NCI-H82 treated with DMSO at 0.1 percent for 48 hours (cell line): Measurements from ENCODE around the gene DCDC1.

Experiments
- DNase-seq: peaks from one replicate; lab custom pipeline; 2025; ENCODE audit not compliant: unreplicated experiment; lab: John Stamatoyannopoulos, UW

DCDC1 gene

GRCh38 chr11:30855383-30856006 lies 514.0 kb downstream of the DCDC1 start:
- DNase-seq, result no peak

GRCh38 chr11:30853439-30853838 lies 516.1 kb downstream of the DCDC1 start:
- no peak for DNase-seq

GRCh38 chr11:30852645-30853044 lies 516.9 kb downstream of the DCDC1 start:
- no peak for DNase-seq

DNA sequence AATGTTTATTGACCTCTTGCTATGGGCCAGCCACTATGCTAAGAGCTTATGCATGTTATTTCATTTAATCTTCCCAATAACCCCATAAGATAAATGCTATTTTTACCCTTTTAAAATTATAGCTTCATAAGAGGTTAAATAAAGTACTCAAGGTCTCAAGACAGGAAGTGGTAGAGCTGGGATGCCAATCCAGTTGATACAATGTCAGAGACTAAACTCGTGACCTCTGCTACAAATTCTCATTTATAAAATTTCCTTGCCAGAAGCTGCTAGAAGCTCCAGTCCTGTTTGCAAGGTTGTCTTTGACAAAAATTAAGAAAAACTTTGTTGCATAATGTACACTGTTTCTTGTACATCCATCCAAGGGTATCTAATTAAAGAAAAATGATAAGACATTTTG lies 517.4 kb downstream of the DCDC1 start:
- no peak for DNase-seq

DNA sequence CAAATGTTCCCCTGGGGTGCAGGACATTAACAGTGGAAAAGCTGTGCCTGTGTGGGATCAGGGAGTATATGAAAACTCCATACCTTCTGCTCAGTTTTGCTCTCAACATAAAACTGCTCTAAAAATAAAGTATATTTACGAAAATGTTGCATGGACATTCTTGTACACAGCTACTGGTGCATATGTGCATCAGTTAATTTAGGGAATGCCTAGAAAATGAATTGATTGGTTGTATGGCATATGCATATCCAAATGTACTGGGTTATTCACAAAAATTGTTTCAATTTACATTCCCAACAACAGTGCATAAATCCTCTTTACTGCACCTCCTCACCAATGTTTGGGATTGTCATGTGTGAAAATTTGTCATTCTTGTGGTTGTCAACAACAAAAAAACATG lies 532.3 kb downstream of the DCDC1 start:
- DNase-seq, result no peak

GRCh38 chr11:30832831-30833230 lies 536.7 kb downstream of the DCDC1 start:
- DNase-seq, result no peak

GRCh38 chr11:30830681-30831080 lies 538.9 kb downstream of the DCDC1 start:
- no peak for DNase-seq

GRCh38 chr11:30826911-30827310 lies 542.6 kb downstream of the DCDC1 start:
- DNase-seq, result no peak

- DNase-seq, result no peak
Measured at GRCh38 chr11:30825723-30826122, 543.8 kb downstream of the DCDC1 start.

DNA sequence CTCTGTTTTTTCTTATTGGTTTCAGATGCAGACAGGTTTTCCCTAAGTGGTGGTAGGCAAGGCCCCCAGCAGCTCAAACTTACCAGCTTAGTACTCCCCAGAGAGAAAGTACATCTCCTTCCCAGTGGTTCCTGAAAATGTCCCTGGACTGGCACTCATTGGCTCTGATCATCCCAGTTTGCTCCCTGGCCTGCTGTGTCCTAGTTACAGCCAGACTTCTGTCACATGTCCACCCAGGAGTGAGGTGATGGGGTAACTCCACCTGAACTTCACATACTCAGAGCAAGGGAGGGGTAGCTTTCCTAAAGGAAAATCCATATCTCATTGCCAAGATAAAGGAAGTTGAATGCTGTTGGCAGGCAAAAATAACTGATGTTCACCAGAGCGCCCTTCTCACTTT lies 546.4 kb downstream of the DCDC1 start:
- DNase-seq, result no peak

- no peak for DNase-seq
Measured at GRCh38 chr11:30821438-30821965, 548.0 kb downstream of the DCDC1 start.

- no peak for DNase-seq
Measured at GRCh38 chr11:30818721-30819120, 550.8 kb downstream of the DCDC1 start.

DNA sequence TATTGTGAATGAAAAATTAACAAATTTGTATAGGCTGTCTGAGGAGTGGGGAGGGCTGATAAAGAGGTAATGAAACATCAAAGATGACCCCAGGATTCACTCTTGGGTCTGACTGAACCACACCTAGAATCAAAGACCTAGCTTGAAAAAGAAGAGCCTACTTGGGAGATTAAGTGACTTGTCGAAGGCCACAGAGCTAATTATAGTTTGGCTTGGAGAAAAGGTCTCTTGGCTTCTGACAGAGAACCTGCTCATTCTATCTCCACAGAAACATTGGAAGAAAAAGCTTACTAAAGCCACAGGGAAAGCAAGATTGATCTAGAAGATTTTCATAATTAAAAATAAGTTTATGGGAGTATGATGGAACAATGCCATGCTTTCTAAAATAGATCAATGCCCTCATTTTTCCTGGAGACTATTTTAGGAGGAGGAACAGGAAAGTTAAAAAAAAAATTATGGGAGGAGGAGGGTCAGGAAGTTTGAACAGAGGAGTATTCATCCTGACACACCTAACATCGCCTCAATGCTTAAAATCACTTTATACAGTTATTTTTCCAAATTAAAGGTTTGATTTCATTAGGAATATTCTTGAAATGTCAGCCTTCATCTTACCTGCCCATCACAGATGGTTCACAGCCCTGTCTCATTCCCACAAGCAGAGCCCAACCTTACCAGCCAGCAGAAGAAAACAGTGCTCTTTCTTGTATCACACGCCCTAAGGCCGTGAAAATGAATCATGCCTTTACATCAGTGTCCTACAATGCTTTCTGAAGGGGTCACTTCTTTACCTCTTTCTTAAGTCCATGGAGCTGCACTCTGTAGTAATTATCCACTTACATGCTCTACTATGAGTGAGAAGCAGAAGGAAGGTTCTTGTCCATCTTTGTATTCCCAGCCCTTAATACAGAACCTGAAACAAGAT lies 552.3 kb downstream of the DCDC1 start:
- no peak for DNase-seq

GRCh38 chr11:30815619-30816018 lies 553.9 kb downstream of the DCDC1 start:
- DNase-seq, result peak; percentile 12

DNA sequence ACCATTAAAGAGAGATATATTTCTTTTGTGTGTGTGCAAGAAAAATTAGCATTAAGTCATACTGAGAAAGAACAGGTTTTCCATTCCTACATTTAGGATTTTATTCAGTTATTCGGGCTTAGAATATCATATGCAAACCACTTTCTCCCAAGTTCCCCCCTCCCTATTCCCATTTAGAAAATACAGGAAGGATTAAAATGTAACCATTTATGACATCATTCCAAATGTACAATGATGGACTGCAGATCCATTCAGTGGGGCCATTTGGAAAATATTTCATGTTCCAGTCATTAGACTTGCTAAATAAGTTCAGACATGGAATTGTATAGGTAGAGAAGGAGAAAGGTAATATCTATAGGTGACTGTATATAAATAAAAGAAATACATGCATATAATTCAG lies 554.8 kb downstream of the DCDC1 start:
- DNase-seq, result no peak
